ENCODE data around the gene NRGN.
"Not testable (repeated sequence)": the region's sequence is repeated elsewhere in the genome, so short reads cannot be mapped to it uniquely, and the experiment has no call there.

DNA sequence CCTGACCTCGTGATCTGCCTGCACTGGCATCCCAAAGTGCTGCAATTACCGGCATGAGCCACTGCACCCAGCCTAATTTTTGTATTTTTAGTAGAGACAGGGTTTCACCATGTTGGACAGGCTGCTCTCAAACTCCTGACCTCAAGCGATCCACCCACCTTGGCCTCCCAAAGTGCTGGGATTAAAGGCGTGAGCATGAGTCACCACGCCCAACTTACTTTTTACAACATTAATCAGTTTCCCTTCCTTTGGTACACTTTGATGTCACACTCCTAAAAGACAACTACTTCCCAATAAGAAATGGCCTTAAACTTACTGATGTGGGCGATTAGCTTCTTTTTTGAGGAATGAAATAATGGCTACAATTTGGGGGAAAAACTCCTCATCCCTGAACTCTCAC lies 31.2 kb downstream of the NRGN start:
- not testable (repeated sequence) for TF ChIP-seq POLR2AphosphoS5 (IDR thresholded peaks at IDR 0.05; ENCODE audit: low read depth, low read length); TAF1 (IDR thresholded peaks at IDR 0.05; ENCODE audit: borderline replicate concordance, low read depth, low read length)
